ENCODE results near the gene LYPD6B.

DNA sequence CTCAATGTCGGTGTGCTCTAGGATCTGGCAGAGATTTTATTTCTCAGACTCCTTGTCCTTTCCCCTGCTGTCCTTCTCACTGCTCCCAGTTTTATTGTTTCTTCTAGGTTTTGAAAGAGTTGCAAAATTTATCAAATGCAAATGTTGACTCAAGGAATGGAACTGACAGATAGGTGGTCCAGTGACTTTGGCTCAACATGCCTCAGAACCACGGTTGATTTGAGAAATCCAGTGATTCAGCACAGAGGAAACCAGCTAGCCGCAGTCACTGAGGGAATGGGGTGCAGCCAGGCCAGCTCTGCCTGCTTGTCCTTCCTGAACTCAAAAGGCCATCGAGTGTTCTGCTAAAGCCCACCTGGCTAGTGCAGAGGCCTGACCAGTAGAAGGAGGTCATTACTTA lies 166.2 kb downstream of the LYPD6B start:
- TF ChIP-seq EZH2 (IDR thresholded peaks at IDR 0.05; ENCODE audit: borderline replicate concordance, low read length) = no peak
- no peak for TF ChIP-seq CTCF (IDR thresholded peaks at IDR 0.05; ENCODE audit: low read length)

Measured in OCI-LY1 (cell line).